GM12891 (cell line): ENCODE data around the gene MAP2K2.
A peak's percentile ranks its signal among the peaks of the same experiment; 100 is the strongest.

Experiments
- DNase-seq: peaks from one replicate; pipeline ENCODE4 v3.0.0; 2011; ENCODE audit warnings: low spot score; ENCODE audit not compliant: insufficient read length
- FAIRE-seq: peaks from 2 replicates; lab custom pipeline; 2011; peaks lifted over from hg19 to GRCh38; lab: Jason Lieb, UNC
- PAX5 ChIP-seq: IDR thresholded peaks from 2 replicates; pipeline ENCODE4 v1.6.1; 2011; ENCODE audit warnings: low read length, moderate library complexity, mild to moderate bottlenecking; ENCODE audit not compliant: insufficient read depth, severe bottlenecking
- POLR2A ChIP-seq: IDR thresholded peaks from 2 replicates; pipeline ENCODE4 v1.6.1; 2011; ENCODE audit warnings: low read depth, low read length, control low read depth
- POLR2AphosphoS5 ChIP-seq: IDR thresholded peaks from 2 replicates; pipeline ENCODE4 v1.6.1; 2011; ENCODE audit warnings: low read depth, low read length, control low read depth
- POU2F2 ChIP-seq: IDR thresholded peaks from 2 replicates; pipeline ENCODE4 v1.6.1; 2011; ENCODE audit warnings: low read depth, mild to moderate bottlenecking, control low read depth, low read length, moderate library complexity
- SPI1 ChIP-seq: IDR thresholded peaks from 2 replicates; pipeline ENCODE4 v1.6.1; 2011; ENCODE audit warnings: low read depth, low read length, control low read depth
- TAF1 ChIP-seq: IDR thresholded peaks from 2 replicates; pipeline ENCODE4 v1.6.1; 2011; ENCODE audit warnings: low read depth, low read length, control low read depth

Gene MAP2K2

DNA sequence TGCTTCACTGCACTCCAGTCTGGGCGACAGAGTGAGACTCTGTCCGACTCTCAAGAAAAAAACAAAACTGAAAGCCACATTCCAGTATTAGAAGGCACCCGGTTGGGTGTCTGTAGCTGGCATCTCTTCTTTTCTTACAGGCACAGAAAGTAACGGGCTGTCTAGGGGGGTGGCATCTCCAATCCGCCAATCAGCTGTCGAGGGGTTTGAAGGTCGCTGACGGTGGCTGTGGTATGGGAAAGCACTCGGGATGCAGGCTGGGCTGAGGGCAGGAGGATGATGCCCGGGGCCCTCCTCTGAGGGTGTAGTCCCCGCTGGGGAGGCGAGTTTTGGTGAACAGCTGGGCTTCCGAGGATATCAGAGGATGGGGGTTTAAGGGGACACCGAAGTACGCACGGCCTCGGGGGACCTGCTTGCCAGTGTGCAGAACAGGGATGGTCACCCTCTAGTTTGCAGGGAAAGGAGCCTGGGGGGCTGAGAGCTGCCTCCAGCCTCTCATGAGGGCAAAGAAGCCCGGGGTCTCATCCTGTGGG, 30.2 kb downstream of the MAP2K2 start:
- DNase-seq (no peak), FAIRE-seq (no peak)
- TF ChIP-seq SPI1 = no peak
- TF ChIP-seq POLR2AphosphoS5 = no peak
- no peak for TF ChIP-seq POLR2A
- no peak for TF ChIP-seq PAX5
- TF ChIP-seq POU2F2 = no peak
- TF ChIP-seq TAF1 = no peak

DNA sequence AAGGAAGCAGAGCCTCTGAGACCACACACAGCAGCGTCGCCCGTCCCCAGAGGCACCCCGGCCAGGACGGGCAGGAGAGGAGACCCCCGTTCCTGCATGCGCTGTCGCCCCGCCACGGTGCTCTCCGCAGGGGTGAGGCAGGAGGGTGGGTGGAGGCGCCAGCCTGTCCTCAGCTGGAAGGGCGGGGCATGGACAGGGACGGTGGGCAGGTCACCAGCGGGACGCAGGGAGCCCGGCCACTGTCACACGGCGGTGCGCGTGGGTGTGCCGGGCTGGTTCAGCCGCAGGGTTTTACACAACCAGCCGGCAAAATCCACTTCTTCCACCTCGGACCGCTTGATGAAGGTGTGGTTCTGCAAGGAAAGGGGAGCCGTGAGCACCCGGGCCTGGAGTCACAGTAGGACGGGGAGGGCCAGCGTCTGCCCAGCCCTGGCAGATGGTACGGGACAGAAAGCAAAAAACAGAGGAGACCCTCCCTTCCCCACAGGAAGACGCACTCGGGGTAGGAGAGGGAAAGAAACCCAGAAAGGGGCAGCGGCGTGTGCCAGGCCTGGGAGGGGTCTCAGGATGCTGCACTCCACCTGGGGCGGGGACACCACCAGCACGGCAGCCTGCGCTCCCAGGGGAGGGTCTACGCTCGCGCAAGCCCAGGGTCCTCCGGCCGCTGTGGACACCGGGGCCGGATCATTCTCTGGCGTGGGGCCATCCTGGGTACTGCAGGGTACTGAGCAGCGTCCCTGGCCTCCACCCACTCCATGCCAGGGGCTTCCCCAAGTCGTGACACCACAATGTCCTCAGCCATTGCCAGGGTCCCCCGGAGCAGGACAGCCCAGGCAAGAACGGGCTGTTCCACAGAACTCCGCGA, 33.3 kb downstream of the MAP2K2 start:
- FAIRE-seq (no peak), DNase-seq (no peak)
- no peak for TF ChIP-seq TAF1
- TF ChIP-seq POU2F2 = no peak
- TF ChIP-seq POLR2A = no peak
- TF ChIP-seq PAX5 = no peak
- TF ChIP-seq SPI1 = no peak
- no peak for TF ChIP-seq POLR2AphosphoS5

DNA sequence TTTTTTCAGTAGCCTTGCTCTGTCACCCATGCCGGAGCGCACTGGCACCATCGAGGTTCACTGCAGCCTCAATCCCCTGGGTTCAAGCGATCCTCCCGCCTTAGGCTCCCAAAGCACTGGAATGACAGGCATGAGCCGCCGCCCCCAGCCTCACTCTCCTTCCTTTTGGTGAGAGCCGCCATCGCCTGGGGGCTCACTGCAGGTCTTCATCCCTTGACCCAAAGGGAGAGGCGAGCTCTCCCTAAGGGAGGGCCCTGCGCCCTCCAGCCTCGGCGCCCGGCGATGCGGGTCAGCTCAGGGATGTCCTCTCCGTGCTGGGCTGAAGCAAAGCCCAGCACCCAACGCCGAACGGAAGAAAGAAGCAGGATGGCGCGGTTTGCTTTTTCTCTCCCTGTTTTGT, 34.0 kb downstream of the MAP2K2 start:
- no peak for DNase-seq
- TF ChIP-seq POU2F2 (no peak), POLR2A (no peak), PAX5 (no peak), POLR2AphosphoS5 (no peak), TAF1 (no peak), SPI1 (no peak)
- no peak for FAIRE-seq

DNA sequence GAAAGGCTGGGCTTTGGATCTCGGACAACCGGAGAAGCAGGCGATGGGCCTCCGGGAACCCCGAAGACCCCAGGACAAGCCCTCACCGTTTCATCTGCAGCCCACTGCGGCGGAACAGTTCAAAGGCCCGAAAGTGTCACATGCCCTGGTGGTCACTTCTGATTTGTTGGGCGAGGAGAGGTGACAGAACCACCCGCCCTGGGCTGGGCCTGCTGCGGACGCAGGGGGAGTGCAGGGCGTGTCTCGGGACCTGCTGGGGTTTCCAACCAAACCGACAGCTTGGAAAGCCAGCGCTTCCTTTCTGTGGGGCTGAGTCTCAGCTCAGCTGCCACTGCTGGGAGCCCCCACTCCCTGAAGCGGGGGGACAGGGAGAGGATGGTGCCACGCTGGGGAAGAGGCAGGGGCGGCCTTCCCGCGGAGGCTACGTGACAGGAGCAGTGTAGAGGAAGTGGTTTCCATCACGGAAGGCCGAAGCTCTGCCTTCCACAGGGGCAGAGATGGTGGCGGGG, 34.5 kb downstream of the MAP2K2 start:
- DNase-seq = peak; percentile 58
- TF ChIP-seq POLR2AphosphoS5 = no peak
- TF ChIP-seq TAF1 = no peak
- 0 out of 2 replicates have a peak, but pooled peaks have one; percentile 25 for TF ChIP-seq POLR2A
- no peak for TF ChIP-seq POU2F2
- FAIRE-seq = peak; percentile 89

DNA sequence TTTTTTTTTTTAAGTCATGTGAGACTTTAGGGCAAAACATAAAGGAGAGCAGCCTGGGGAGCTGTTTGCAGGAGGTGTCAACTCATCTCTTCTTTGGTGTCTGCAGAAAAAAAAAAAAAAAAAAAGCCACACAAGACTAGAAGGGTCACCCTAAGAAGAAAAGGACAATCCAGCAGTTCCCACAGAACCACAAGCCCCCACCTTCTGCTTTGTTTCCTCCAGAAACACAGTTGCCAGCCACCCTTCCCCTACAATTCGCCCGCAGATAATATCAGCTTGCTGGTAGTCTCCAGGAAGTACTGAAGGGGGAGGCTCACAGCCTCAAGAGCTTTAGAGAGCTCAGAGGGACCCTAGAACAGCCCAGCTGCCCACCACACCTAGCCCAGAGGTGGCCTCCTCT, 34.9 kb downstream of the MAP2K2 start:
- FAIRE-seq (no peak), DNase-seq (no peak)
- no peak for TF ChIP-seq POLR2AphosphoS5
- TF ChIP-seq SPI1 = no peak
- no peak for TF ChIP-seq PAX5
- TF ChIP-seq POU2F2 = no peak
- no peak for TF ChIP-seq POLR2A
- TF ChIP-seq TAF1 = no peak

DNA sequence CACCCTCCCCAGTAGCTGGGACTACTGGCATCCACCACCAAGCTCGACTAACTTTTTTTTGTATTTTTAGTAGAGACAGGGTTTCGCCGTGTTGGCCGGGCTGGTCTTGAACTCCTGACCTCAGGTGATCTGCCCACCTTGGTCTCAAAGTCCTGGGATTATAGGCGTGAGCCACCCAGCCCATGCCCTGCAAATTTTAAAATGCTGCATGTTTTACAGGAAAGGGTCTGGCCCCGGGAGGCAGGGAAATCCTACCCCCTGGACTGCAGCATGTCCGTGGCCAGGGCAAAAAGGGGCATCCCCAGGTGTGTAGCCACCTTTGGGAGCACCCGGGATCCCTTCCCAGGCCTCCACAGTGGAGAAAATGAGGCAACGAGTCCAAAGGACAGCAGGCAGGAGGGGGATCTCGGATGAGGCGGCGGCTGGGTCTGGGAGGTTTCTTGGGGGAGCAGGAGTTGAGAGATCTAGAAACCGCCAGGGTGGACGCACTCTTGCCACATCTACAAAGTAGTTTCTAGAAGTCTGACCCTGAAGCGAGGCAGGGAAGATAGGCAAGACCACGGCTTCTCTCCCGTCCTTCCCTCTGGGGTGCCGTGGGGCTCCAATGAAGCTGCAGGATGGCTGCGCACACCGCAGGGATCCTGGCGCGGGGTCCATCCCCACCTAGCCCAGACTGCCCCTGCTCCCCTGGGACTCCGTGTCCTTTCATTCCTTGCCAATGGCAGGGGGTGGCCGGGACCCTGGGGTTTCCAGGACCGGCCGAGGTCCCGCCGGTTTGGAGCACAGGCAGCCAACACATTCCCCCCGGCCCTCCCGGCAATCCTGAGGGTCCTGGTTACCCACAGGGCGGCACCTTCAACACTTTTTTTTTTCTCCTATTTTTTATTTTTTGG, 35.9 kb downstream of the MAP2K2 start:
- TF ChIP-seq POU2F2 (no peak), PAX5 (no peak), TAF1 (no peak), POLR2A (no peak), POLR2AphosphoS5 (no peak), SPI1 (no peak)
- no peak for FAIRE-seq
- no peak for DNase-seq

DNA sequence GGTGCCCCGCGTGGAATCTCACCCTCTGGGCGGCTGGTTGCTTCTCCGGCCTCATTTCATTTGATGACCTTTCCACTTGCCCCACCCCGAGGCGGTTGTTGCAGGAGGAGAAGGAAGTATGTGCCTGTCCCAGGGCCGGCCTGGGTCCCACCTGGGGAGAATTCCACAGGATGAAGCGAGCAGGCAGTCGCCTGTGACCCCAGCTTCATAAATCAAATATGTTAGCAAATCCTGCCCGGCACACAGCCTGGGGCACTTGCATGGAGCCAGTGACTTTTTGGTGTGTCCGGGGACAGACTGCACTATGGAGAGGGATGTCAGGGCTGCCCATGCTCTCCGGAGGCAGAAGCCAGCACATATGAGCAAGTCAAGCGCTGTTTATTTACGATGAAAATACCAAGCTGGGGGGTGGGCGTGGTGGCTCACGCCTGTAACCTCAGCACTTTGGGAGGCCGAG, 37.5 kb downstream of the MAP2K2 start:
- TF ChIP-seq PAX5 (no peak), POLR2AphosphoS5 (no peak), POLR2A (no peak), POU2F2 (no peak), TAF1 (no peak), SPI1 (no peak)
- no peak for FAIRE-seq
- no peak for DNase-seq

DNA sequence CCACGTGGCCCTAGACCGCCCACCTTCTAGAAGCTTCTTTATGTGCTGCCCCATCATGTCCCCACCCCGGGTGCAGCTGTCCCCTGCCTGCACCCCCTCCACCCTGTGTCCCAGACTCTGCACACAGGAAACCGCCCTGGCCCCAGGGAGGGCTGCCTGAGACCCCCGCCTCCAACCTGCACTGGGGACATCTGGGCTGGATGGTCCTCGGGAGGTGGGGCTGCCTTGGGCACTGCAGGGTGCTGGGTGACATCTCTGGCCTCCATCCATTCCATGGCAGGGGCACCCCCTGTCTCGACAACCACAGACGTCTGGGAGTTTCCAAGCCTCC, 39.4 kb downstream of the MAP2K2 start:
- no peak for FAIRE-seq
- TF ChIP-seq POLR2AphosphoS5 (no peak), TAF1 (no peak), POLR2A (no peak), SPI1 (no peak), PAX5 (no peak), POU2F2 (no peak)
- no peak for DNase-seq
